Measurements from ENCODE around the gene PER2. TPM values are rescaled to one million over a fixed set of nuclear protein-coding genes. Genes with fewer than 3 reads are reported as not detected.

The PER2 gene
- total and polyA plus RNA-seq, 9 of the 15 experiments (the other 6 are each of a cell fraction or from before 2014, with no cell fraction given): 1.1 to 10.3 (median 2.9) TPM

DNA sequence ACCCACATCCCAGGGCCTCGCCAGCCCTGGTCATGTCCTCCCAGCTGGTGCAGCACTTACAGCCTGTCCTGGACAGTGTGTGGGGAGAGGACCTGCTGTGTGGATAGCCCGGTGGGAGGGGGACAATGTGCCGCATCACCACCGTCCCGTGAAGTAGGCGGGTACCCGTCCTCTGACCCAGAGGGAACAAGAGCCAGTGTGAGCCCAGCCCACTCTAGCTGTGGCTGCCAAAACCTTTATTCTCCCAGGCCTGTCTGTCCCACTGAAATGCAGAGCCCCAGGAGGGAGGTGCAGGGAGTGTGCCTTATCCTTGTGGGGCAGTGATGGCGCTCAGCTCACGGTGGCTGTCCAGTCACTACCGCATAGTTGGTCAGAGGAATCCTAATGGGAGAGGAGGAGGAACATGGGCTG is 33.6 kb upstream of the PER2 start:
- WGBS (ENCODE audit: insufficient coverage, low coverage, missing lambda C conversion rate): 76% methylated on average over 3 of the region's 10 CpGs
- Histone ChIP-seq H3K9ac (ENCODE audit: insufficient read depth in 1 of 2, low read depth in 2 of 2, low read length in 2 of 2) (peak overlapping the region in 1 of 2 experiments; percentile 90; a peak in 1 of 4 replicates), H3K9me3 (replicated peaks; ENCODE audit: control insufficient read depth, insufficient read depth, low read depth, low read length) (no peaks in the 10 kb centered on the region), H3K79me2 (ENCODE audit: control insufficient read depth, insufficient read depth, low read length) (no peaks in the 10 kb centered on the region), H3K4me2 (ENCODE audit: insufficient read depth, low read length) (no peak overlapping the region), H3K27ac (ENCODE audit: extremely low read depth, low read depth, low read length) (no peak overlapping the region), H4K20me1 (replicated peaks; ENCODE audit: control insufficient read depth, insufficient read depth, low read length) (no peaks in the 10 kb centered on the region; the same call in 1 of the 2 replicates), H3K4me1 (replicated peaks in 1 of 2; ENCODE audit: control insufficient read depth in 2 of 2, insufficient read depth in 2 of 2, low read length in 2 of 2) (peaks cover 0 to 25% of the 10 kb centered on the region in 2 experiments; a peak in 3 of 5 replicates), H2AFZ (ENCODE audit: low read depth, low read length) (no peak overlapping the region), H3K9me1 (ENCODE audit: control insufficient read depth, insufficient read depth, low read length) (no peaks in the 10 kb centered on the region), H3K27me3 (ENCODE audit: control insufficient read depth in 2 of 2, insufficient read depth in 2 of 2, low read length in 2 of 2) (no peaks in the 10 kb centered on the region), H3K4me3 (no peak overlapping the region), H3K36me3 (ENCODE audit: control insufficient read depth, insufficient read depth, low read length) (no peaks in the 10 kb centered on the region)
- FAIRE-seq: no peak
- CTCF ChIA-PET (ENCODE audit: low intra/inter-chr PET ratio): no interaction called here
- BruUV-seq (replicated peaks): no TSS peak
- intact Hi-C loops (cut with micrococcal nuclease) (no loop called here), in situ Hi-C loops (cut with MboI) (no loop called here)
- DNase-seq (ENCODE audit: extremely low read depth in 1 of 4, low spot score in 3 of 4): no peak
- TF ChIP-seq, protein P1, sequence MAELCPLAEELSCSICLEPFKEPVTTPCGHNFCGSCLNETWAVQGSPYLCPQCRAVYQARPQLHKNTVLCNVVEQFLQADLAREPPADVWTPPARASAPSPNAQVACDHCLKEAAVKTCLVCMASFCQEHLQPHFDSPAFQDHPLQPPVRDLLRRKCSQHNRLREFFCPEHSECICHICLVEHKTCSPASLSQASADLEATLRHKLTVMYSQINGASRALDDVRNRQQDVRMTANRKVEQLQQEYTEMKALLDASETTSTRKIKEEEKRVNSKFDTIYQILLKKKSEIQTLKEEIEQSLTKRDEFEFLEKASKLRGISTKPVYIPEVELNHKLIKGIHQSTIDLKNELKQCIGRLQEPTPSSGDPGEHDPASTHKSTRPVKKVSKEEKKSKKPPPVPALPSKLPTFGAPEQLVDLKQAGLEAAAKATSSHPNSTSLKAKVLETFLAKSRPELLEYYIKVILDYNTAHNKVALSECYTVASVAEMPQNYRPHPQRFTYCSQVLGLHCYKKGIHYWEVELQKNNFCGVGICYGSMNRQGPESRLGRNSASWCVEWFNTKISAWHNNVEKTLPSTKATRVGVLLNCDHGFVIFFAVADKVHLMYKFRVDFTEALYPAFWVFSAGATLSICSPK (IDR thresholded peaks at IDR 0.05; ENCODE audit: borderline replicate concordance): no peak
- POLR2A ChIA-PET: interaction anchor here (0.7 kb wide), 2 partner anchors 8 to 163 kb away, joined by 3 to 5 read pairs; no protein-coding TSS in a partner anchor
- no peak for ATAC-seq

GRCh38 chr2:238321467-238321866 is 33.1 kb upstream of the PER2 start:
- no peak for DNase-seq (ENCODE audit: extremely low read depth in 1 of 4, low spot score in 3 of 4)
- no peaks in the 10 kb centered on the region for H3K36me3 ChIP-seq (ENCODE audit: control insufficient read depth, insufficient read depth, low read length)
- peaks cover 0 to 25% of the 10 kb centered on the region in 2 experiments; a peak in 3 of 5 replicates for H3K4me1 ChIP-seq (replicated peaks in 1 of 2; ENCODE audit: control insufficient read depth in 2 of 2, insufficient read depth in 2 of 2, low read length in 2 of 2)
- no peaks in the 10 kb centered on the region for H3K27me3 ChIP-seq (ENCODE audit: control insufficient read depth in 2 of 2, insufficient read depth in 2 of 2, low read length in 2 of 2)
- POLR2A ChIA-PET: no interaction called here
- no peak for ATAC-seq
- peak overlapping the region in 1 of 2 experiments; percentile 90; a peak in 2 of 4 replicates for H3K9ac ChIP-seq (ENCODE audit: insufficient read depth in 1 of 2, low read depth in 2 of 2, low read length in 2 of 2)
- intact Hi-C loops (cut with micrococcal nuclease) (no loop called here), in situ Hi-C loops (cut with MboI) (no loop called here)
- no peaks in the 10 kb centered on the region for H3K9me1 ChIP-seq (ENCODE audit: control insufficient read depth, insufficient read depth, low read length)
- WGBS (ENCODE audit: insufficient coverage, low coverage, missing lambda C conversion rate): 70% methylated on average over 7 of the region's 9 CpGs
- H4K20me1 ChIP-seq (replicated peaks; ENCODE audit: control insufficient read depth, insufficient read depth, low read length): no peaks in the 10 kb centered on the region; the same call in 1 of the 2 replicates
- H2AFZ ChIP-seq (ENCODE audit: low read depth, low read length): no peak overlapping the region
- CTCF ChIA-PET (ENCODE audit: low intra/inter-chr PET ratio): no interaction called here
- H3K79me2 ChIP-seq (ENCODE audit: control insufficient read depth, insufficient read depth, low read length): no peaks in the 10 kb centered on the region
- peak overlapping the region; percentile 81 for H3K4me2 ChIP-seq (ENCODE audit: insufficient read depth, low read length)
- no peaks in the 10 kb centered on the region for H3K9me3 ChIP-seq (replicated peaks; ENCODE audit: control insufficient read depth, insufficient read depth, low read depth, low read length)
- FAIRE-seq: no peak
- H3K27ac ChIP-seq (ENCODE audit: extremely low read depth, low read depth, low read length): no peak overlapping the region
- BruUV-seq (replicated peaks): TSS peak; percentile 44
- H3K4me3 ChIP-seq: peak overlapping the region; percentile 52; the same call in 1 of the 2 replicates
- no peak for TF ChIP-seq ZNF408 (CRISPR knock-in tag; IDR thresholded peaks at IDR 0.05; ENCODE audit: low read depth)
- no peak for TF ChIP-seq MEIS2 (IDR thresholded peaks at IDR 0.05; ENCODE audit: partially characterized antibody)
- no peak for TF ChIP-seq HCFC1 (IDR thresholded peaks at IDR 0.05; ENCODE audit: low read depth, low read length)
- TF ChIP-seq RUNX1 (IDR thresholded peaks at IDR 0.05; ENCODE audit: low read depth): no peak
- no peak for TF ChIP-seq U2AF2 (optimal IDR thresholded peaks at IDR 0.05; ENCODE audit: low read depth, low read length)
- no peak for TF ChIP-seq NKRF (IDR thresholded peaks at IDR 0.05; ENCODE audit: borderline replicate concordance)
- TF ChIP-seq, protein P2, sequence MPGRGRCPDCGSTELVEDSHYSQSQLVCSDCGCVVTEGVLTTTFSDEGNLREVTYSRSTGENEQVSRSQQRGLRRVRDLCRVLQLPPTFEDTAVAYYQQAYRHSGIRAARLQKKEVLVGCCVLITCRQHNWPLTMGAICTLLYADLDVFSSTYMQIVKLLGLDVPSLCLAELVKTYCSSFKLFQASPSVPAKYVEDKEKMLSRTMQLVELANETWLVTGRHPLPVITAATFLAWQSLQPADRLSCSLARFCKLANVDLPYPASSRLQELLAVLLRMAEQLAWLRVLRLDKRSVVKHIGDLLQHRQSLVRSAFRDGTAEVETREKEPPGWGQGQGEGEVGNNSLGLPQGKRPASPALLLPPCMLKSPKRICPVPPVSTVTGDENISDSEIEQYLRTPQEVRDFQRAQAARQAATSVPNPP (IDR thresholded peaks at IDR 0.05; ENCODE audit: borderline replicate concordance, insufficient read depth, insufficient read length): no peak
- no peak for TF ChIP-seq CHCHD3 (CRISPR knock-in tag; IDR thresholded peaks at IDR 0.05)
- TF ChIP-seq POLR2G (IDR thresholded peaks at IDR 0.05; ENCODE audit: low read depth, low read length): no peak

Data from K562 (cell line).